Esophagus squamous epithelium (tissue), 4 donors: ENCODE results near the gene RNF150.

Experiments
- POLR2A ChIP-seq, 4 donors: fragments of 450-650 bp; IDR thresholded peaks; one replicate each; pipeline ENCODE4 v1.6.1; 2017; ENCODE audit warnings: antibody characterized with exemption in 4 of 4, mild to moderate bottlenecking in 4 of 4, moderate library complexity in 3 of 4
- TF ChIP-seq, protein P1 (sequence below), 6 experiments: fragments of 450-650 bp in 4 of 6; fragments of 200-600 bp in 2 of 6; sonication (generic) in 2 of 6; IDR thresholded peaks; one replicate each; pipeline ENCODE4 v1.5.1; 2016 to 2019; ENCODE audit warnings: antibody characterized with exemption in 6 of 6, mild to moderate bottlenecking in 4 of 6, moderate library complexity in 4 of 6

DNA sequence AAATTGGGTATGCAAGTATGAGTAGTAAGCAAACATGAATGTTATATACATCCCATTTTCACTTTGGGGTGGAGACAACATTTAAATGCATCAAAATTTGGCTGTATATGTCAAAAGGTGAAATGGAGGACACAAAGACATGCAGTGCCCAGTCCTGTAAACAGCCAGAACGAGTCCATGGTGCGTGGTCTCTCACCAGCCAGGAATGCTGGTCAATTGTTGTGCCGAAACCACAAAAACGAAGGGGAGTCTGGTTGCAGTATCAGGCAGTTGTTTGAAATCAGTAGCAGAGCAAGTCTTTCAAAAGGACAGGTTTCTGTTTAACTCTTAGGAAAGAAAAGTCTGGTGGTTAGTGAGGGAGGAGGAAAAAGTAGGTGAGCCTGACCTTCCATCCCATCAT is 22.3 kb upstream of the RNF150 start:
- TF ChIP-seq, protein P1, sequence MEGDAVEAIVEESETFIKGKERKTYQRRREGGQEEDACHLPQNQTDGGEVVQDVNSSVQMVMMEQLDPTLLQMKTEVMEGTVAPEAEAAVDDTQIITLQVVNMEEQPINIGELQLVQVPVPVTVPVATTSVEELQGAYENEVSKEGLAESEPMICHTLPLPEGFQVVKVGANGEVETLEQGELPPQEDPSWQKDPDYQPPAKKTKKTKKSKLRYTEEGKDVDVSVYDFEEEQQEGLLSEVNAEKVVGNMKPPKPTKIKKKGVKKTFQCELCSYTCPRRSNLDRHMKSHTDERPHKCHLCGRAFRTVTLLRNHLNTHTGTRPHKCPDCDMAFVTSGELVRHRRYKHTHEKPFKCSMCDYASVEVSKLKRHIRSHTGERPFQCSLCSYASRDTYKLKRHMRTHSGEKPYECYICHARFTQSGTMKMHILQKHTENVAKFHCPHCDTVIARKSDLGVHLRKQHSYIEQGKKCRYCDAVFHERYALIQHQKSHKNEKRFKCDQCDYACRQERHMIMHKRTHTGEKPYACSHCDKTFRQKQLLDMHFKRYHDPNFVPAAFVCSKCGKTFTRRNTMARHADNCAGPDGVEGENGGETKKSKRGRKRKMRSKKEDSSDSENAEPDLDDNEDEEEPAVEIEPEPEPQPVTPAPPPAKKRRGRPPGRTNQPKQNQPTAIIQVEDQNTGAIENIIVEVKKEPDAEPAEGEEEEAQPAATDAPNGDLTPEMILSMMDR (IDR thresholded peaks at IDR 0.05) = no peak
- no peak for TF ChIP-seq POLR2A (IDR thresholded peaks at IDR 0.05)
